Nucleus accumbens (tissue), 56 donors: ENCODE results near the gene CDH23.

ENCODE experiments used
- DNase-seq, 56 donors: peaks; one replicate each; lab custom pipeline; 2025; lab: John Stamatoyannopoulos, UW

The CDH23 gene

DNA sequence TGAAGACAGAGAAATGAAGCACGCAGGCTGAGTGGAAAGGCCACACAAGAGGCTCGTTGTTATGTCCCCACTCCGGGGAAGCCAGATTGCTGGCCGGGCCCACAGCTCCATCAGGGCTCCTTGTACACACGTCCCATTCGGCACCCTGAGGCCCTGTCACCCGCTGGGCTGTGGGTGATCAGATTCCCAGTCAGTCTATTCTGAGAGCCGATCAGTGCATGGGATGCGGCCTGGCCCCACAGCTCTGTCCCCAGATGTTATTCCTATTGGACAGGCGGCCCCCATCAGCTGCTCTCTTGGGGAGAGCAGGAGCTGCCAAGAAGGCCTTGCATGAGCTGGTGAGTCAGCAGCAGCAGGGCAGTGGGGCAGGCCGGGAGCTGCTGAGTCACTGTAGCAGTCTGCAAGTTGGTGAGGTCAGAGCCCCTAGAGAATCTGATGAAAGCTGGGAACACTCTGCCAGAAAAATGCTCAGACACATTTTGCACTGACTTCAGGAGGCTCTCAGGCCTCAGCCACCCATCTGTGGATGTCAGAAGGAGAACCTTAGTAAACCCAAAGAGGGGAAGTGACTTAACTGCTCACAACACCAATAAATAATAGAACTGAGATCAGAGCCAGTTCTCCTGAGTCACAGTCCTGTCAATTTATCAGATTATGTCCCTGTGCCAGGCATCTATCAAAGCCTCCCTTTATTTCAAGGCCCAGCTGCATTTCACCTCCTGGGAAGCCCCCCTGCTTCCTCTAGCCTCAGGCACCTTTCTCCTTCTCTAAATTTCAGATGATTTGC is 463.7 kb downstream of the CDH23 start:
- peak; percentile 36 to 98 (median 90) for DNase-seq

- DNase-seq: no peak
Observed at GRCh38 chr10:71863203-71863602, 466.5 kb downstream of the CDH23 start.

DNA sequence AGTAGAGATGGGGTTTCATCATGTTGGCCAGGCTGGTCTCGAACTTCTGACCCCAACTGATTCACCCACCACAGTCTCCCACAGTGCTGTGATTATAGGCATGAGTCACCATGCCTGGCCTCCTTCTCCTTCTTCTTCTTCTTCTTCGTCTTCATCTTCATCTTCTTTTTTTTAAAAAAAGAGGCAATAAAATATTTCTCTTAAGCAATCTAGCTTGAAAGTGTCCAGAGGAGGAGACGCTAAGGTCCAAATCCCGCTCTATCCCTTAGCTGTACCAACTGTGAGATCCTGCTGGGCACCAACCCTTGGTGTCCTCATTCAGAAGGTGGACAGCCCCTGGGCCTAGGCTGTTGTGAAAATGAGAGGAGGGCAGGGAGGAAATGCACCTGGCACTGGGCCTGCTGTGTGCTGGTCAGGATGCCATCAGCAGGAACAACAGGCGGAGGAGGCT is 468.2 kb downstream of the CDH23 start:
- no peak for DNase-seq
